ENCODE data around the gene HSDL1.

HSDL1 gene

GRCh38 chr16:84175350-84176081 is 30.5 kb upstream of the HSDL1 start:
- no peak for DNase-seq (ENCODE audit: low read depth)
- in situ Hi-C loops (cut with HindIII; ENCODE audit: low sequenced_read_pairs) = no loop called here
- TF ChIP-seq CTCF (IDR thresholded peaks at IDR 0.05; ENCODE audit: low read depth, low read length, missing control alignments) = peak; percentile 66
- no peak overlapping the region for H3K4me3 ChIP-seq (ENCODE audit: low read depth, low read length)

- no peak for TF ChIP-seq CTCF (IDR thresholded peaks at IDR 0.05; ENCODE audit: low read depth, low read length, missing control alignments)
- in situ Hi-C loops (cut with HindIII; ENCODE audit: low sequenced_read_pairs) = no loop called here
- no peak overlapping the region for H3K4me3 ChIP-seq (ENCODE audit: low read depth, low read length)
- DNase-seq (ENCODE audit: low read depth) = no peak
These were observed 29.4 kb upstream of the HSDL1 start for GRCh38 chr16:84174396-84174795.

- DNase-seq (ENCODE audit: low read depth) = no peak
- in situ Hi-C loops (cut with HindIII; ENCODE audit: low sequenced_read_pairs) = no loop called here
- TF ChIP-seq CTCF (IDR thresholded peaks at IDR 0.05; ENCODE audit: low read depth, low read length, missing control alignments) = no peak
- H3K4me3 ChIP-seq (ENCODE audit: low read depth, low read length) = no peak overlapping the region
These were observed 24.9 kb upstream of the HSDL1 start for GRCh38 chr16:84169765-84170310.

- H3K4me3 ChIP-seq (ENCODE audit: low read depth, low read length) = no peak overlapping the region
- DNase-seq (ENCODE audit: low read depth) = no peak
- TF ChIP-seq CTCF (IDR thresholded peaks at IDR 0.05; ENCODE audit: low read depth, low read length, missing control alignments) = no peak
- in situ Hi-C loops (cut with HindIII; ENCODE audit: low sequenced_read_pairs) = no loop called here
These were observed 22.1 kb upstream of the HSDL1 start for GRCh38 chr16:84166796-84167695.

- no peak overlapping the region for H3K4me3 ChIP-seq (ENCODE audit: low read depth, low read length)
- no peak for TF ChIP-seq CTCF (IDR thresholded peaks at IDR 0.05; ENCODE audit: low read depth, low read length, missing control alignments)
- in situ Hi-C loops (cut with HindIII; ENCODE audit: low sequenced_read_pairs) = no loop called here
- DNase-seq (ENCODE audit: low read depth) = no peak
These were observed 20.8 kb upstream of the HSDL1 start for GRCh38 chr16:84165746-84166145.

- in situ Hi-C loops (cut with HindIII; ENCODE audit: low sequenced_read_pairs) = no loop called here
- DNase-seq (ENCODE audit: low read depth) = no peak
- TF ChIP-seq CTCF (IDR thresholded peaks at IDR 0.05; ENCODE audit: low read depth, low read length, missing control alignments) = no peak
- no peak overlapping the region for H3K4me3 ChIP-seq (ENCODE audit: low read depth, low read length)
These were observed 16.8 kb upstream of the HSDL1 start for GRCh38 chr16:84161801-84162200.

Measured in astrocyte of the cerebellum (primary cell).